ENCODE measurements around the gene ANKRD63. TPM values are rescaled to one million over a fixed set of nuclear protein-coding genes. Genes with fewer than 3 reads are reported as not detected.

The ANKRD63 gene
- total and polyA plus RNA-seq, 2 donors (not counting 1 experiment from before 2014, with no cell fraction given) = 0.25 TPM; not detected in 1

- Histone ChIP-seq H3K4me3 (ENCODE audit: control extremely low read depth in 1 of 5, extremely low read depth in 1 of 5, insufficient read depth in 1 of 5, low read depth in 2 of 5, low read length in 4 of 5) (peak overlapping the region; percentile 81 to 98 (median 90)), H3K79me2 (ENCODE audit: control insufficient read depth, insufficient read depth, low read length) (peaks cover 24% of the 10 kb centered on the region), H3K27me3 (replicated peaks in 1 of 4; ENCODE audit: control extremely low read depth in 1 of 4, control insufficient read depth in 3 of 4, insufficient read depth in 4 of 4, low read length in 3 of 4) (no peaks in the 10 kb centered on the region), H3K4me1 (ENCODE audit: control insufficient read depth in 2 of 2, insufficient read depth in 2 of 2, low read length in 2 of 2) (peaks cover 25 to 36% of the 10 kb centered on the region in 2 donors), H3K27ac (ENCODE audit: low read length in 2 of 2) (peak overlapping the region; percentile 23 to 59), H2AFZ (ENCODE audit: insufficient read depth, low read depth, low read length, poor library complexity, severe bottlenecking) (peak overlapping the region; percentile 92), H3K36me3 (replicated peaks in 1 of 2; ENCODE audit: control extremely low read depth in 1 of 2, control insufficient read depth in 1 of 2, extremely low read depth in 1 of 2, insufficient read depth in 2 of 2, low read length in 1 of 2) (peaks cover 0 to 27% of the 10 kb centered on the region in 2 experiments), H3K4me2 (replicated peaks; ENCODE audit: low read depth, low read length, poor library complexity, severe bottlenecking) (peak overlapping the region; percentile 92), H3K9ac (ENCODE audit: low read length) (peak overlapping the region; percentile 92), H3K9me3 (ENCODE audit: control extremely low read depth in 1 of 3, control insufficient read depth in 2 of 3, insufficient read depth in 1 of 3, low read length in 2 of 3) (no peaks in the 10 kb centered on the region), H4K20me1 (ENCODE audit: control insufficient read depth, insufficient read depth, low read length, poor library complexity, severe bottlenecking) (no peaks in the 10 kb centered on the region)
- ChIA-PET POLR2A (interaction anchor here (0.6 to 2.9 kb wide), 9 partner anchors 14 to 729 kb away, joined by 3 to 14 read pairs (median 5); partner anchors contain the start of genes BAHD1 and INAFM2), CTCF (interaction anchor here (0.7 to 14.9 kb wide), 14 partner anchors 9 to 621 kb away, joined by 3 to 227 read pairs (median 8); partner anchors contain the start of genes ANKRD63, CCDC9B and INAFM2)
- TF ChIP-seq, protein P1, sequence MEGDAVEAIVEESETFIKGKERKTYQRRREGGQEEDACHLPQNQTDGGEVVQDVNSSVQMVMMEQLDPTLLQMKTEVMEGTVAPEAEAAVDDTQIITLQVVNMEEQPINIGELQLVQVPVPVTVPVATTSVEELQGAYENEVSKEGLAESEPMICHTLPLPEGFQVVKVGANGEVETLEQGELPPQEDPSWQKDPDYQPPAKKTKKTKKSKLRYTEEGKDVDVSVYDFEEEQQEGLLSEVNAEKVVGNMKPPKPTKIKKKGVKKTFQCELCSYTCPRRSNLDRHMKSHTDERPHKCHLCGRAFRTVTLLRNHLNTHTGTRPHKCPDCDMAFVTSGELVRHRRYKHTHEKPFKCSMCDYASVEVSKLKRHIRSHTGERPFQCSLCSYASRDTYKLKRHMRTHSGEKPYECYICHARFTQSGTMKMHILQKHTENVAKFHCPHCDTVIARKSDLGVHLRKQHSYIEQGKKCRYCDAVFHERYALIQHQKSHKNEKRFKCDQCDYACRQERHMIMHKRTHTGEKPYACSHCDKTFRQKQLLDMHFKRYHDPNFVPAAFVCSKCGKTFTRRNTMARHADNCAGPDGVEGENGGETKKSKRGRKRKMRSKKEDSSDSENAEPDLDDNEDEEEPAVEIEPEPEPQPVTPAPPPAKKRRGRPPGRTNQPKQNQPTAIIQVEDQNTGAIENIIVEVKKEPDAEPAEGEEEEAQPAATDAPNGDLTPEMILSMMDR (IDR thresholded peaks at IDR 0.05) = no peak
- no peak for TF ChIP-seq EZH2 (IDR thresholded peaks at IDR 0.05; ENCODE audit: borderline replicate concordance, insufficient read depth, low read depth, low read length, poor library complexity, severe bottlenecking)
- Mint-ChIP-seq H3K27me3 (no peaks in the 10 kb centered on the region), H3K4me1 (peaks cover 48% of the 10 kb centered on the region), H3K4me3 (peak overlapping the region; percentile 98), H3K9me3 (ENCODE audit: insufficient read depth) (no peaks in the 10 kb centered on the region), H3K27ac (peak overlapping the region; percentile 99)
- ATAC-seq (ENCODE audit: low read depth) (no peak), DNase-seq (peak; percentile 37)
- intact Hi-C loops (cut with micrococcal nuclease) = loop anchor here (1.0 kb wide), 2 partner anchors 16 to 31 kb away; partner anchors contain the start of gene INAFM2
- 18% methylated on average over 5 of the region's 7 CpGs for WGBS (ENCODE audit: insufficient coverage)
Observed at GRCh38 chr15:40306908-40307307, 24.0 kb upstream of the ANKRD63 start.

DNA sequence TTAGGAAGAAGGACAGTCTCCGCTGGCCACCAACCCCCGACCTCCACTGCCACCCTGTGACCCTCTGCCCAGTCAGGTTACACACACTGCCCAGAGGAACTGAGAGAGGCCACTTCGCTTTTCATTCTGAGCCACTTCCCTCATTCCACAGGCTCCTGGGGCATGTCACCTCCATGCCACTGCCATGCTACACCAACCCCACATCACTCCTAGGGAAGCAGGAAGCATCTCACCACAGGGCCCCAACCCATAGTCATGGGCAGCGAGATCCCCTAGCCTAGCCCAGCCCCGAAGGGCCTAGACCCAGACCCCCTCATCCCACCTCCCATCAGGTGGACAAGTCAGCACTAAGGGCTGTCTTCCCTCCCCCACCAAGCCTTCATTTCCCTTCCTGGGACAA, 23.5 kb upstream of the ANKRD63 start:
- WGBS (ENCODE audit: insufficient coverage) = 42% methylated on average over 5 of the region's 5 CpGs
- no peaks in the 10 kb centered on the region for H4K20me1 ChIP-seq (ENCODE audit: control insufficient read depth, insufficient read depth, low read length, poor library complexity, severe bottlenecking)
- TF ChIP-seq, protein P1 (IDR thresholded peaks at IDR 0.05) = no peak
- no peak for TF ChIP-seq EZH2 (IDR thresholded peaks at IDR 0.05; ENCODE audit: borderline replicate concordance, insufficient read depth, low read depth, low read length, poor library complexity, severe bottlenecking)
- CTCF ChIA-PET = interaction anchor here (1.0 to 14.9 kb wide), 9 partner anchors 10 to 89 kb away, joined by 3 to 227 read pairs (median 23); partner anchors contain the start of genes ANKRD63, CCDC9B and INAFM2
- H3K36me3 ChIP-seq (replicated peaks in 1 of 2; ENCODE audit: control extremely low read depth in 1 of 2, control insufficient read depth in 1 of 2, extremely low read depth in 1 of 2, insufficient read depth in 2 of 2, low read length in 1 of 2) = peaks cover 0 to 33% of the 10 kb centered on the region in 2 experiments
- H3K27ac ChIP-seq (ENCODE audit: low read length in 2 of 2) = peak overlapping the region in 1 of 2 donors; percentile 59
- DNase-seq (no peak), ATAC-seq (ENCODE audit: low read depth) (no peak)
- peak overlapping the region; percentile 92 for H3K4me2 ChIP-seq (replicated peaks; ENCODE audit: low read depth, low read length, poor library complexity, severe bottlenecking)
- H3K79me2 ChIP-seq (ENCODE audit: control insufficient read depth, insufficient read depth, low read length) = peaks cover 24% of the 10 kb centered on the region
- H3K4me1 ChIP-seq (ENCODE audit: control insufficient read depth in 2 of 2, insufficient read depth in 2 of 2, low read length in 2 of 2) = peaks cover 25 to 36% of the 10 kb centered on the region in 2 donors
- H3K9me3 ChIP-seq (ENCODE audit: control extremely low read depth in 1 of 3, control insufficient read depth in 2 of 3, insufficient read depth in 1 of 3, low read length in 2 of 3) = no peaks in the 10 kb centered on the region
- H3K27me3 Mint-ChIP-seq = no peaks in the 10 kb centered on the region
- POLR2A ChIA-PET = interaction anchor here (2.9 kb wide), 1 partner anchor 17 kb away, joined by 14 read pairs; the partner anchor contains the start of gene INAFM2
- no peaks in the 10 kb centered on the region for H3K27me3 ChIP-seq (replicated peaks in 1 of 4; ENCODE audit: control extremely low read depth in 1 of 4, control insufficient read depth in 3 of 4, insufficient read depth in 4 of 4, low read length in 3 of 4)
- intact Hi-C loops (cut with micrococcal nuclease) = no loop called here
- peak overlapping the region; percentile 99 for H3K27ac Mint-ChIP-seq
- H3K4me1 Mint-ChIP-seq = peaks cover 48% of the 10 kb centered on the region
- no peaks in the 10 kb centered on the region for H3K9me3 Mint-ChIP-seq (ENCODE audit: insufficient read depth)
- H3K9ac ChIP-seq (ENCODE audit: low read length) = peak overlapping the region; percentile 92
- peak overlapping the region; percentile 98 for H3K4me3 Mint-ChIP-seq
- peak overlapping the region; percentile 81 to 98 (median 90) for H3K4me3 ChIP-seq (ENCODE audit: control extremely low read depth in 1 of 5, extremely low read depth in 1 of 5, insufficient read depth in 1 of 5, low read depth in 2 of 5, low read length in 4 of 5)
- peak overlapping the region; percentile 92 for H2AFZ ChIP-seq (ENCODE audit: insufficient read depth, low read depth, low read length, poor library complexity, severe bottlenecking)

Measured in B cell (primary cell).